Motor neuron (in vitro differentiated cells): Measurements from ENCODE around the gene RPS6KB2. TPM values are rescaled to one million over a fixed set of nuclear protein-coding genes. Genes with fewer than 3 reads are reported as not detected.
A peak's percentile ranks its signal among the peaks of the same experiment; 100 is the strongest.

Experiments
- ATAC-seq, 8 experiments: fragments of 200-7000 bp; cut with Tn5 transposase; replicated peaks in 6 of 8; 2 replicates each; pipeline ENCODE4 v1.8.0; 2021; ENCODE audit warnings: mild to moderate bottlenecking in 8 of 8, moderate library complexity in 8 of 8
- H3K27ac ChIP-seq, 2 donors: fragments of 250-450 bp; sonication (Bioruptor Pico); 2 replicates each; pipeline ENCODE4 v1.9.0; 2021; ENCODE audit warnings: antibody characterized with exemption in 2 of 2, mild to moderate bottlenecking in 2 of 2, moderate library complexity in 1 of 2
- H3K4me1 ChIP-seq, 2 donors: fragments of 250-450 bp; sonication (Bioruptor Pico); replicated peaks in 1 of 2; 2 replicates each; pipeline ENCODE4 v1.6.1; 2021; ENCODE audit warnings: antibody characterized with exemption in 2 of 2, mild to moderate bottlenecking in 2 of 2, moderate library complexity in 1 of 2
- H3K4me3 ChIP-seq, 5 donors: fragments of 250-450 bp; sonication (Bioruptor Pico); 2 replicates each; pipeline ENCODE4 v1.9.0; 2021; ENCODE audit warnings: antibody characterized with exemption in 5 of 5, mild to moderate bottlenecking in 5 of 5, moderate library complexity in 4 of 5
- WGBS, 10 experiments: fragments of 450-650 bp; shearing (Covaris generic); methylation state at CpG; one replicate each; pipeline ENCODE4 v1.0.0; 2022; 5-methylcytosine and 5-hydroxymethylcytosine counted together
- in situ Hi-C, 9 experiments: fragments of 400-800 bp; cut with MboI; loops; one replicate each; pipeline ENCODE4 v1.15.0; 2021; ENCODE audit warnings: low sequenced_read_pairs in 9 of 9, low pct_unique_long_range_greater_than_20kb in 2 of 9; ENCODE audit not compliant: unreplicated experiment in 9 of 9
- total RNA-seq, 8 experiments: library from RNA; unstranded; fragments of 300-600 nt; gene quantifications; 2 replicates each; pipeline versions ENCODE4 v1.2.3 to v1.2.4, GENCODE V29; 2022

The RPS6KB2 gene
- total RNA-seq, 8 experiments from 2014 or later = 21.8 to 48.3 (median 30.6) TPM

GRCh38 chr11:67482827-67483798 is 54.8 kb downstream of the RPS6KB2 start, which contains the start of gene AIP:
TSS of gene AIP (plus strand) at chr11:67483026. CDS start at chr11:67483159, 133 bp downstream.
- Histone ChIP-seq H3K27ac (peak within 1 kb of the TSS; percentile 94), H3K4me1 (peaks cover 6 to 12% of the 10 kb centered on the region in 2 donors), H3K4me3 (peak within 1 kb of the TSS; percentile 44 to 65 (median 54))
- WGBS, 10 experiments = 0 to 40% (median 8%) methylated on average over 1 to 15 of the region's 60 CpGs; no CpG with 5 or more reads in 2 of the 10 experiments
- peak; percentile 90 to 98 (median 92) for ATAC-seq
- in situ Hi-C loops = loop anchor here in 1 of 9 experiments (25.0 kb wide), 1 partner anchor 96 kb away; the partner anchor contains the start of gene RAD9A

- H3K4me3 ChIP-seq = peak overlapping the region; percentile 44 to 65 (median 54)
- peak overlapping the region in 1 of 2 donors; percentile 94 for H3K27ac ChIP-seq
- 80 to 100% (median 92%) methylated on average over 1 to 9 of the region's 16 CpGs; no CpG with 5 or more reads in 4 of the 10 experiments for WGBS, 10 experiments
- in situ Hi-C loops = loop anchor here in 1 of 9 experiments (25.0 kb wide), 1 partner anchor 97 kb away; the partner anchor contains the start of gene RAD9A
- H3K4me1 ChIP-seq = peaks cover 6 to 12% of the 10 kb centered on the region in 2 donors
- ATAC-seq = no peak
Observed at GRCh38 chr11:67483831-67484665, 55.8 kb downstream of the RPS6KB2 start.

- no peak for ATAC-seq
- H3K27ac ChIP-seq = no peak overlapping the region
- WGBS, 10 experiments = 33 to 87% (median 68%) methylated on average over 1 to 9 of the region's 11 CpGs; no CpG with 5 or more reads in 2 of the 10 experiments
Observed at GRCh38 chr11:67484847-67485311, 56.6 kb downstream of the RPS6KB2 start.

More at GRCh38 chr11:67484847-67485311, 56.6 kb downstream of the RPS6KB2 start:
- in situ Hi-C loops = loop anchor here in 1 of 9 experiments (25.0 kb wide), 1 partner anchor 98 kb away; the partner anchor contains the start of gene RAD9A
- H3K4me3 ChIP-seq = no peak overlapping the region
- peaks cover 6 to 12% of the 10 kb centered on the region in 2 donors for H3K4me1 ChIP-seq

Other genes with a start within 250 kb of the RPS6KB2 start
- gene GRK2, start 162.0 kb upstream of the RPS6KB2 start, total RNA-seq = 10 to 100 TPM; 13.8 to 40.5 (median 32.6) TPM
- gene ANKRD13D, start 139.2 kb upstream of the RPS6KB2 start, total RNA-seq = 10 to 100 TPM; 14.5 to 43.1 (median 32.9) TPM
- 10 to 100 TPM in 2 of 8 experiments, 1 to 10 TPM in 3, under 1 TPM in 3; 0.54 to 26.8 (median 1.5) TPM for gene SSH3, start 125.0 kb upstream of the RPS6KB2 start, total RNA-seq
- gene POLD4, start 74.9 kb upstream of the RPS6KB2 start, total RNA-seq = 100 to 1,000 TPM in 1 of 8 experiments, 10 to 100 TPM in 5, 1 to 10 TPM in 2; 5.6 to 167 (median 24.4) TPM
- 1 to 10 TPM in 5 of 8 experiments, under 1 TPM in 3; 0.81 to 6.1 (median 1.7) TPM for gene CLCF1, start 54.9 kb upstream of the RPS6KB2 start, total RNA-seq
- 10 to 100 TPM in 7 of 8 experiments, 1 to 10 TPM in 1; 4.0 to 25.5 (median 16.2) TPM for gene RAD9A, start 36.5 kb upstream of the RPS6KB2 start, total RNA-seq
- 100 to 1,000 TPM in 4 of 8 experiments, 10 to 100 TPM in 4; 60.9 to 162 (median 104) TPM for gene PPP1CA, start 26.6 kb upstream of the RPS6KB2 start, total RNA-seq
- 1 to 10 TPM in 1 of 8 experiments, under 1 TPM in 7; 0.15 to 2.2 (median 0.64) TPM for gene TBC1D10C, start 24.4 kb upstream of the RPS6KB2 start, total RNA-seq
- gene CARNS1, start 12.8 kb upstream of the RPS6KB2 start, total RNA-seq = 1 to 10 TPM in 3 of 8 experiments, under 1 TPM in 5; 0.16 to 2.1 (median 0.67) TPM
- under 1 TPM in 2 of 8 experiments, not detected in 6; 0.17 to 0.22 TPM for gene PTPRCAP, start 9.2 kb downstream of the RPS6KB2 start, total RNA-seq
- gene CORO1B, start 15.0 kb downstream of the RPS6KB2 start, total RNA-seq = 10 to 100 TPM; 23.3 to 93.7 (median 37.5) TPM
- gene GPR152, start 24.2 kb downstream of the RPS6KB2 start, total RNA-seq = under 1 TPM in 5 of 8 experiments, not detected in 3; 0.11 to 0.90 (median 0.31) TPM
- under 1 TPM in 7 of 8 experiments, not detected in 1; 0.16 to 0.62 (median 0.20) TPM for gene CABP4, start 26.9 kb downstream of the RPS6KB2 start, total RNA-seq
- 10 to 100 TPM in 7 of 8 experiments, 1 to 10 TPM in 1; 9.9 to 30.6 (median 17.2) TPM for gene TMEM134, start 40.8 kb downstream of the RPS6KB2 start, total RNA-seq
- 10 to 100 TPM; 48.1 to 72.2 (median 59.5) TPM for gene AIP, start 54.5 kb downstream of the RPS6KB2 start, total RNA-seq
- gene PITPNM1, start 76.9 kb downstream of the RPS6KB2 start, total RNA-seq = 10 to 100 TPM; 21.4 to 64.4 (median 35.9) TPM
- 10 to 100 TPM; 13.8 to 39.3 (median 19.8) TPM for gene CDK2AP2, start 79.7 kb downstream of the RPS6KB2 start, total RNA-seq
- under 1 TPM in 1 of 8 experiments, not detected in 7; 0.71 TPM for gene CABP2, start 95.0 kb downstream of the RPS6KB2 start, total RNA-seq
- gene GSTP1, start 155.3 kb downstream of the RPS6KB2 start, total RNA-seq = 1,000 to 10,000 TPM in 2 of 8 experiments, 100 to 1,000 TPM in 6; 462 to 1,848 (median 788) TPM
- 100 to 1,000 TPM; 135 to 267 (median 157) TPM for gene NDUFV1, start 178.4 kb downstream of the RPS6KB2 start, total RNA-seq
- gene NUDT8, start 201.4 kb downstream of the RPS6KB2 start, total RNA-seq = 10 to 100 TPM in 1 of 8 experiments, 1 to 10 TPM in 7; 3.3 to 13.3 (median 5.1) TPM
- gene TBX10, start 211.3 kb downstream of the RPS6KB2 start, total RNA-seq = under 1 TPM in 5 of 8 experiments, not detected in 3; 0.22 to 0.71 (median 0.37) TPM
- not detected for gene ACY3, start 222.2 kb downstream of the RPS6KB2 start, total RNA-seq
- gene ALDH3B2, start 246.1 kb downstream of the RPS6KB2 start, total RNA-seq = under 1 TPM in 4 of 8 experiments, not detected in 4; 0.08 to 0.57 (median 0.15) TPM